HEK293T (cell line): ENCODE results near the gene RAB7B.

ENCODE experiments used
- BHLHE40 ChIP-seq: fragments of 450-650 bp; IDR thresholded peaks from 2 replicates; pipeline ENCODE4 v1.6.1; 2016; ENCODE audit warnings: mild to moderate bottlenecking, moderate library complexity, borderline replicate concordance
- FOXM1 ChIP-seq: fragments of 450-650 bp; IDR thresholded peaks from 2 replicates; pipeline ENCODE4 v1.6.1; 2017; ENCODE audit warnings: mild to moderate bottlenecking, borderline replicate concordance

DNA sequence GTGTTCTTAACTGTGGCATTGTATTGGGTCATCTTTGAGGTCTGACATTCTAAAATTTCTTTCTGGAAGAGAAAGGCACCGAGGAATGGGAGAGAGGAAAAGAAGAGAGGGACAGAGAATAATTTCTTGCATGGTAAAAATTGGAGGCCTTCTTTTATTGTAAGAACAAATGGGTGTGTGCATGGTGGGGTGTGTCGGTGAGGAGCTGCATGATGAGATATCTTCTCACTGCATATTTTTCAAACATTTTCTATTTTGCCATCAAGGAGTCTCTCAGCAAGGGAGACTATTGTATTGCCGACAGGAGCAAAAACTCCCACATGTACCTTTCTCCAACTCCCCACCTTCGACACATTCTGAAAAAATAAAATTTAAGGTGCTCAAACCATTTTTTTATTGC lies 27.0 kb upstream of the RAB7B start:
- TF ChIP-seq FOXM1 (no peak), BHLHE40 (no peak)
